ENCODE results near the gene EXD1.
"Not testable (repeated sequence)": the region's sequence is repeated elsewhere in the genome, so short reads cannot be mapped to it uniquely, and the experiment has no call there.

DNA sequence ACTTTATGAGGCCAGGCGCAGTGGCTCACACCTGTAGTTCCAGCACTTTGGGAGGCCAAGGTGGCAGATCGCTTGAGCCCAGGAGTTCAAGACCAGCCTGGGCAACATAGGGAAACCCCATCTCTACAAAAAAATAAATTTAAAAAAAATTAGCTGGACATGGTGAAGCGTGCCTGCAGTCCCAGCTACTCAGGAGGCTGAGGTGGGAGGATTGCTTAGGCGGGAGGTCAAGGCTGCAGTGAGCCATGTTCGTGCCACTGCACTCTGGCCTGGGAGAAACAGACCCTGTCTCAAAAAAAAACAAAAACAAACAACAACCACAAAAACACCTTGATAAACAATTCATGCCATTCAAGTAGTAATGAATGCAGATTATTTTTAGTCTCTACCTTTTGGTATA lies 4.7 kb upstream of the EXD1 start:
- not testable (repeated sequence) for TF ChIP-seq CSDC2 (CRISPR knock-in tag; IDR thresholded peaks at IDR 0.05); ZNF70 (CRISPR knock-in tag; IDR thresholded peaks at IDR 0.05); ISL1 (CRISPR knock-in tag; IDR thresholded peaks at IDR 0.05); ZC3H10 (CRISPR knock-in tag; IDR thresholded peaks at IDR 0.05); TOX (CRISPR knock-in tag; IDR thresholded peaks at IDR 0.05; ENCODE audit: borderline replicate concordance); ESRRG (CRISPR knock-in tag; IDR thresholded peaks at IDR 0.05); ZFP3 (CRISPR knock-in tag; IDR thresholded peaks at IDR 0.05); ZNF8 (CRISPR knock-in tag; IDR thresholded peaks at IDR 0.05); GLIS3 (CRISPR knock-in tag; IDR thresholded peaks at IDR 0.05)
- TF ChIP-seq, protein P1, sequence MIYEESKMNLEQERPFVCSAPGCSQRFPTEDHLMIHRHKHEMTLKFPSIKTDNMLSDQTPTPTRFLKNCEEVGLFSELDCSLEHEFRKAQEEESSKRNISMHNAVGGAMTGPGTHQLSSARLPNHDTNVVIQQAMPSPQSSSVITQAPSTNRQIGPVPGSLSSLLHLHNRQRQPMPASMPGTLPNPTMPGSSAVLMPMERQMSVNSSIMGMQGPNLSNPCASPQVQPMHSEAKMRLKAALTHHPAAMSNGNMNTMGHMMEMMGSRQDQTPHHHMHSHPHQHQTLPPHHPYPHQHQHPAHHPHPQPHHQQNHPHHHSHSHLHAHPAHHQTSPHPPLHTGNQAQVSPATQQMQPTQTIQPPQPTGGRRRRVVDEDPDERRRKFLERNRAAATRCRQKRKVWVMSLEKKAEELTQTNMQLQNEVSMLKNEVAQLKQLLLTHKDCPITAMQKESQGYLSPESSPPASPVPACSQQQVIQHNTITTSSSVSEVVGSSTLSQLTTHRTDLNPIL (CRISPR knock-in tag; IDR thresholded peaks at IDR 0.05; ENCODE audit: low read depth), result not testable (repeated sequence)
- TF ChIP-seq, protein P2, sequence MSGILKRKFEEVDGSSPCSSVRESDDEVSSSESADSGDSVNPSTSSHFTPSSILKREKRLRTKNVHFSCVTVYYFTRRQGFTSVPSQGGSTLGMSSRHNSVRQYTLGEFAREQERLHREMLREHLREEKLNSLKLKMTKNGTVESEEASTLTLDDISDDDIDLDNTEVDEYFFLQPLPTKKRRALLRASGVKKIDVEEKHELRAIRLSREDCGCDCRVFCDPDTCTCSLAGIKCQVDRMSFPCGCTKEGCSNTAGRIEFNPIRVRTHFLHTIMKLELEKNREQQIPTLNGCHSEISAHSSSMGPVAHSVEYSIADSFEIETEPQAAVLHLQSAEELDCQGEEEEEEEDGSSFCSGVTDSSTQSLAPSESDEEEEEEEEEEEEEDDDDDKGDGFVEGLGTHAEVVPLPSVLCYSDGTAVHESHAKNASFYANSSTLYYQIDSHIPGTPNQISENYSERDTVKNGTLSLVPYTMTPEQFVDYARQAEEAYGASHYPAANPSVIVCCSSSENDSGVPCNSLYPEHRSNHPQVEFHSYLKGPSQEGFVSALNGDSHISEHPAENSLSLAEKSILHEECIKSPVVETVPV (CRISPR knock-in tag; IDR thresholded peaks at IDR 0.05), result not testable (repeated sequence)
- TF ChIP-seq, protein P3, sequence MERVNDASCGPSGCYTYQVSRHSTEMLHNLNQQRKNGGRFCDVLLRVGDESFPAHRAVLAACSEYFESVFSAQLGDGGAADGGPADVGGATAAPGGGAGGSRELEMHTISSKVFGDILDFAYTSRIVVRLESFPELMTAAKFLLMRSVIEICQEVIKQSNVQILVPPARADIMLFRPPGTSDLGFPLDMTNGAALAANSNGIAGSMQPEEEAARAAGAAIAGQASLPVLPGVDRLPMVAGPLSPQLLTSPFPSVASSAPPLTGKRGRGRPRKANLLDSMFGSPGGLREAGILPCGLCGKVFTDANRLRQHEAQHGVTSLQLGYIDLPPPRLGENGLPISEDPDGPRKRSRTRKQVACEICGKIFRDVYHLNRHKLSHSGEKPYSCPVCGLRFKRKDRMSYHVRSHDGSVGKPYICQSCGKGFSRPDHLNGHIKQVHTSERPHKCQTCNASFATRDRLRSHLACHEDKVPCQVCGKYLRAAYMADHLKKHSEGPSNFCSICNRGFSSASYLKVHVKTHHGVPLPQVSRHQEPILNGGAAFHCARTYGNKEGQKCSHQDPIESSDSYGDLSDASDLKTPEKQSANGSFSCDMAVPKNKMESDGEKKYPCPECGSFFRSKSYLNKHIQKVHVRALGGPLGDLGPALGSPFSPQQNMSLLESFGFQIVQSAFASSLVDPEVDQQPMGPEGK (CRISPR knock-in tag; IDR thresholded peaks at IDR 0.05; ENCODE audit: borderline replicate concordance), result not testable (repeated sequence)
